Stimulated activated CD4-positive, alpha-beta T cell treated with anti-CD3 and anti-CD28 coated beads, Interleukin-15, amount 100 ng/mL, for 48 hours (primary cell): Measurements from ENCODE around the gene POU2AF3.

Experiments used
- DNase-seq, 2 donors: peaks; one replicate each; pipeline ENCODE4 v3.0.0-alpha.2; 2020; ENCODE audit warnings: low read depth in 2 of 2

POU2AF3 gene

DNA sequence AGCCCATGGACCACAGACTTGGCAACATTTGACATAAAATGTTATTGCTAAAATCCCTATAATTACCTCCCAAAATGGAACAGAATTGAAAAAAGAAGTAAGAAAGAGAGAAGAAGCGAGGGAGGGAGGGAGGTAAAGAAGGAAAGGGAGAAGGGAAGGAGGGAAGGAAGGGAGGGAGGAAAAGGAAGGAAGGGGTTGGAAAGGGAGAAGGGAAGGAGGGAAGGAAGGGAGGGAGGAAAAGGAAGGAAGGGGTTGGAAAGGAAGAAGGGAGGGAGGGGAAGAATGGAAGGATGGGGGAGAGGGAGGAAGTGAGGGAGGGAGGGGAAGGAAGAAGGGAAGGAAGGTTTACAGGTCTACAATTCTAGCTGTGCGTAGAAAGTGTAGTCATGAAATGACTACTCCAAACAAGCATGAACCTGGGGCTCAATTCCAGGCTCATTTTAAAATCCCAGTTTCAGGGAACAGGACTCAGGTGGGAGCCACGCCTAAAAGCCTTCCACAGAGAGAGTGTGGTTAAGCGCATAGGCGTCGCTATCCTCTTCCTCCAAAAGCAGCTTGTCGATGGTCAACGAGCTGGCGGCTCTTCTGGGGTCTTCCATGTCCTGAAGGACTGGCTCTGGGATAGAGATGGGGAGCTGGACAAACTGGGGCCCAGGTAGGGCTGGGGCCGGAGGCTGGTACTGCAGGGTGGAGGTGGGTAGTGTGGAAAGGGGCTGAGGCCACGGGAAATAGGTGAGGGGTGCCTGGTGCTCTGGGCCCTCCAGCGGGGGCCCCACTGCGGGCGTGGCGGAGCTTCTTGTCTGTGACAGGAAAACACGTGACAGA is 55.6 kb downstream of the POU2AF3 start:
- DNase-seq: no peak

DNA sequence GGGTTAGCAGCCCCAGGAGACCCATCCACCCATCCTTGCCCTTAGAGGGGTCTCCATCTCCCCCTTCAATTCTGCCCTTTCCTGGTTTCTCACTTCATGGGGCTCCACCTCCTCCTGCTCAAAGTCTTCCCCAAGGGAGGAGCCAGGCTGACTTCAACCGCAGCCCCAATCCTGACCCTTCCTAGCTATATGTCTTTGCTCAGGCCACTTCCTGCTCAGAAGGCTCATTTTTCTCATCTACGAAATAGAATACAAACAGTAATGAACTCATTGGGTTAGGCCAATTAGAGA is 56.2 kb downstream of the POU2AF3 start:
- DNase-seq: no peak

DNA sequence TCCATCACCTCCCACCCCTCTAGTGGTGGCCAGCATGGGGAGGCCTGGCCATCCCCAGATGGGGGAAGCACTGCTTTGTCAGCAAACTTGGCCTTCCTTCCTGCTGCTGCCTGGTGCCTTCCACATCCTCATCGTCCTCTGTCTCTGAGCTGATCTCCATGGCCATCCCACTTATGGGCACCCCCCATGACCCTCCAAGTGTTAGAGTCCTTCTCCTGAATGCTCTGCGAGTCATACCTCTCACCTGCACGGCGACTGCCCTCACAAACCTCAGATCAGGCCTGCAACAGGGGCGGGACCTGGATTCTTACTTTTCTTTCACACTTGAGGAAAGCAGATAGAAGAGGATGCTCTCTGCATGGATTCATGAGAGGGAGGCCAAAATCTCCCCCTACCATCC is 56.8 kb downstream of the POU2AF3 start:
- DNase-seq: no peak

- no peak for DNase-seq
These were observed 57.8 kb downstream of the POU2AF3 start for GRCh38 chr11:111355956-111356659.

DNA sequence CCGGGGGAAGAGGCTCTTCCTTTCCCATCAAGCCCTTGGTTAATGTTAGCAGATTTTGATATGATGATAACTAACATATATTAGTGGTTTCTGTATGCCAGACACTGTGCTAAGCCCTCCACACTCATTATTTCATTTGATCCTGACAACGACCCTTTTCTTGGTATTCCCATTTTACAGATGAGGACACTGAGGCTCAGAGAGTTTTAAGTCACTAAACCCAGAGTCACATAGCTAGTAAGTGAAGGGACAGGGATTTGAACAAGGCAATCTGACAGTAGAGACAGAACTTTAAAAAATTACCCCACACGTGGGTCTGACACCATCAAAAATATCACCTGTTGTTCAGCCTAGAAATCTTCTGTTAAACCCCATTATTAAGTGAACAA is 58.3 kb downstream of the POU2AF3 start:
- DNase-seq: no peak

DNA sequence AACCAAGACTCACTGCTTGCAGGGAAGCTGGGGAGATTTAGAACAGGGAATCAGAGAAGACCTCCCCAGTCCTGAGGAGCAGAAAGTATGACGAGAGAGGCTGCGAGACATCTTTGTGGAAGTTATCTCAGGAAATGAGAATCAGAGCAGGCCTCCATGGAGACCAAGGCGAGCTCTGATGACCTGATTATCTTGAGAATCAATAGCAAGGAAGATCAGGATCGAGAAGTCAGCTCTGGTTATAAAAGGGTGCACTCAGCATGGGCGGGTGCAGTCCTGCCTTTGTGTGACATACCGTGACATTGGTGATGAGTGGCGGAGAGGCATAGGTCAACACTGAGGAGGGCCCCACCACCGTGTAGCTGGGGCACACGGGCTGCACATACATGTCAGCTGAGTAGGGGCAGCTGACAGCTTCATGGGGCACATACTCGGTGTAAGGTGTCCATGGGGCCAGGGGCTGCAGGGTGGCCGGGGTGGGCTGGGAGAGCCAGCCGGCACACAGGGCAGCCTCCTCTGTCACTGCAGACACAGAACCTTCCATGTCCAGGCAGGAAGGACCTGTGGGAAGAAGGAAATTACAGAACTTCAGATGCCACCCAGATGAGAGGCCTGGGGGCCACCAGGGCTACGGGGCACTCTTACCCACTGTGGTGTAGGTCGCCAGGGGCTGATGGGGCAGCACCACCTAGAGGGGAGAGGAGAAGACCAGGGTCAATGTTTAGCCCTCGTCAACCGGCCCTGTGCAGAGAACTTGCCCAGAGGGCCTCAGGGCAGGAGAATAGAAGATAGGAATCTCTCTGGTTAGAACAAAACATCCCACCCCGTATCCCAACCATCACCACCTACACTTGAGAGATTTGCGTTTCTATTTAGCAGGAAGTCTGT is 59.0 kb downstream of the POU2AF3 start:
- no peak for DNase-seq
